ENCODE results near the gene IPO13.

DNA sequence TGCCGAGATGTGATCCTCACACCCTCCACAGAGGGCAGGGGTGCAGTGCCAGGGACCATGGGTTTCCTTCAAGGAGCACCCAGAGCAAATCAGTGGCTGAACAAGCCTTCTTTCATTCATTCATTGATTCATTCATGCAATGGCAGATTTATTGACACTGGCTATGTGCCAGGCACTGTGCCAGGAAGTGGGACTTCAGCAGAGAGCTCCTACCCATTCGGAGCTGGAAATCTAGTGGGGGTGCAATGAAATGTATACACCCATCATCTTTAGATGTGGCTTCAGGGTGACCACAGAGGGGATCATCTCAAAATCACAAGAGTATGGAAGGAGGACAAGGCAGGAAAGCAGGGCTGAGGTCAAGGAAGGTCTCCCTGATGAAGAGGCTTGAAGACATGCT is 65.7 kb downstream of the IPO13 start:
- no peak for TF ChIP-seq CTCF (conservative IDR thresholded peaks at IDR 0.05 in 1 of 2, IDR thresholded peaks at IDR 0.05 in 1 of 2; ENCODE audit: low read depth in 1 of 2, low read length in 2 of 2)
- TF ChIP-seq EZH2 (IDR thresholded peaks at IDR 0.05; ENCODE audit: low read length, missing control alignments): no peak
